Fibroblast of peridontal ligament (primary cell): ENCODE data around the gene EXOSC10.

ENCODE experiments used
- DNase-seq: peaks from one replicate; pipeline ENCODE4 v3.0.0-alpha.2; 2010; ENCODE audit errors: extremely low read depth

The EXOSC10 gene

DNA sequence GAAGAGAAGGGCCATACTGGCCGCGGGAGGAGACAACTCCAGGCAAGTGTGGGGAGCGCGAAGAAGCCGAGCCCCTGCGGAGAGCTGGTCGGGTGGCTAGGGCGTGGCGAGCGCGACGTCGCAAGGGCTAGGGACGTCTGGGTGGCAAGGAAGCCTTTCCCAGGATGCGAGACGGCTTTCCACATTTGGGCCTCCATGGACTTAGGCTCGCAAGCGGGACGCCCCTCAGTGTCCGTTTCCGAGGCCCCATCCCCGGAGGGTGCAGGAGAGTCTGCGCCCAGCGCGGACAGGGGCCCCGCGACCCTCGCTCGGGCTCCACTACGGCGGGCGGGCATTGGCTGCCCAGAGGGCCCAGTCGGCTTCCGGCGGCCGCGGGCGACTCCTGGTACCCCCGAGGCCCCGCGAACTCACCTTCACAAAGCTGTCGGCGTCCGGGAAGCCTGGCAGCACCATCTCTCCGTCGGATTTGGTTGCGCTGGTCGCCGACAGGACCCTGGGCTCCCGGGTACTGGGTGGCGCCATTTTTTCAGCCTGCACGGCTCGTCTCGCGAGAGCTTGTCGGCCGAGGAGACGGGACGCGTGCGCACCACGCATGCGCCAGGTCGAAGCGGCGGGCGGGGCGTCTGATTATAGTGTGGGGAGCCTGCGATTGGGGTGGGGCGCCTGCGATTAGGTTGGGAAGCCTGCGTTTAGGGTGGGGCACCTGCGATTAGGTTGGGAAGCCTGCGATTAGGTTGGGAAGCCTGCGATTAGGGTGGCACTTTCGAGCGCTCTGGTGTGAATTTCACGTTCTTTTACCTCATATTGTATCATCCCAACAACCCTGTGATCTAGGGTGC is at the start of gene EXOSC10:
EXOSC10 (minus strand) TSS at position 560 of the 839 bp plus-strand sequence; CDS start at position 522, 38 bp downstream.
- DNase-seq: peak; percentile 82

DNA sequence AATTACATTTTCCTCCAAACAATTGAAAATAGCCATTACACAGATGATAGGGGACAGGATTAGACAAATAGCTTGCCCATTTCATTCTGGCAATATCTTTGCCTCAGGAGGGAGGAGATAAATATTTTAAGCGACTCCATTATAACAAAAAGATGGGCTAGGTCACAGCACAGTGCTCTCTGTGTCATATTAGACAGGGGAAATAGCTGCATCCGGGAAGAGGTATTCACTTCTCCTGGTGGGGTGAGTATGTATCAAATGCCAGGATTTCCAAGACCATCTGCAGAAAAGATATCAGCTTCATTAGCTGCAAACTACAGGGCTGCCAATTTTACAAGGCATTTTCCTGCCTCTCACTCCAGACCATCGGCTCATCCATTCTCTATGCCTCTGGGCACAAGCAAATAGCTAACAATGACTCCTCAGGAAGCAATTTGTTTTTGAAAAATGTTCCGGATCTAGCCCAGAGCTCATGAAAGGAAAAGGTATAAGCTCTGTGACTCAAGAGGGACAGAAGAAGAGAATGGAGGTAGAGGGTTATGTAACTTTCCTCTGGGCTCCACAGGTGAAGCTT is 47.6 kb upstream of the EXOSC10 start:
- DNase-seq: no peak

DNA sequence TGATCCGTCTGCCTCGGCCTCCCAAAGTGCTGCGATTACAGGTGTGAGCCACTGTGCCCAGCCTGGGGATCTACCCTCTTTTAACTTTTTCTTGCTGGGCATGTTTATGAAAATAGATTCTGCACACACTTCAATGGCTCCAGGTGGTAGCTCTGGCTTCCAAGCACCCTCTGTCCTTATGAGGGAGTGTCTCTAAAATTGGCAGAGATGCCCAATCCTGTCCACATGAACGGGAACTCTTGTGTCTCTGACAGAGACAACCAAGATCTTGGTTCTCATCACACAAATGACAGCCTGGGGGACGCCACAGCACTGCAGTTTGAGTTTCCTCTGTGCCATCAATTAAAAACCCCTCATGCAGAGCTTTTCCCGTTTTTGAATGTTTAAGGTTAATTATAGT is 46.1 kb upstream of the EXOSC10 start:
- DNase-seq: no peak

DNA sequence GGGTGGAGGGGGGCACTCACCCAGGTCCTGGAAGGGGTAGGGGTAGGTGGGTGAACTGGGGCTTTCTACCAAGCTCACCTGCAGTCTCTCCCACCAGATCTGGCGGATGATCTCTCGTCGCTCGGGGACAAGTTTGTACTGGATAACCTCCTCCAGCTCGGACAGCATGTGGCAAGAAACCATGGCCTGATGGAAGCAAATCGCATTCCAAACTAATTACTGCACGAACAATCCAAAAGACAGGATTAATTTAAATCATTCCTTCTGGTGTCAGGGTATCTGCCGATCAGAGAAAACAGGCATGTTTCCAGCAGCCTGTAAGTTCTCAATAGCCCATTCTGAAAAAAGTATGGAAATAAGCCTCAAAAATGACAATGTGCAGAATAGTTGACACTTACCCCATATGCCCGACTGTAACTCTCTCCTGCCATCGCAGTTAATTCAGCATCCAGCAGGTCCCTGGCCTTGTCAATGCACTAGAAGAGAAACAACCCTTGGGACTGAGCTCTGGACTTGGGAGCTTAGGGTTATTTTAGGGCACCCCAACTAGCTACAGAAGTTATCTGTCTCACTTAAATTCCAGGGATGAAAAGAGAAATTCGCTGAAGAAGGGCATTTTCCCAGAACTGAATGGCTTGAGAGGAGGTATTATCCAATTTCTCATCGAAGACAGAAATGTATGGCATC is 45.0 kb upstream of the EXOSC10 start:
- DNase-seq: no peak

DNA sequence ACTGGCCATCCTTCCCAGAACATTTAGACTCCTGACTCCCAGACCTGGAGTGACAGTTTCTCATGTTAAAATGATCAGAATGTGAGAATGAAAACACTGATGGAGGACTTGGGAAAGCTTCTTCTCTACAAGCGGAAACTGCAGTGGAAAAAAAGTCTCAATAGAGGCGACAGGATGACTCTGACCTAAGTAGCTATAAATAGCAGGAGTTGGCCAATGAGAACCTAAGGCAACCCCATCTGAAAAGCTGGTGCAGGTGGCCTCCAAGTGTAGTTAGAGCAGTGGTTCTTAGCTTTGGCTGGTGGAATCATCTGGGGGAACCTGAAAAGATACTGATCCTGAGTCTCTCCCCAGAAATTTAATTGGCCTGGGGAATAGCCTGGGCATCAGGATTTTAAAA is 44.2 kb upstream of the EXOSC10 start:
- no peak for DNase-seq

DNA sequence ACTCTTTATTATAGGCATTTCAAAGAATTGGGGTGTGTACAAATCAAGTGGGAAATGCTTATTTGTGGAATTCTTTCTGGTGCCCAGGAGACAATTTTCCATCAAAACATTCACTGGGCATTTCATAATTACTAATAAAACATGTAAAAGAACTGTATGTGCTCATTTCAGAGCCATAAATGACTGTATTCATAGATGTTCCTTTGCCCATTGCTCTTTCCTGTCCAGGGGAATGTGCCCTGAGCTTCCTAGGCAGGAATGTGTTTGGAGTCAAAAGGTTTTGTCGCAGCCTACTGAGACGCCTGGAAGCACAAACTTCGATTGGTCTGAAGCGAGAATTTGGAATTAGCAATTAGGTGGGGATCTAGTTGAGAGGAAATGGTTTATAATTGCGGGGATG is 43.7 kb upstream of the EXOSC10 start:
- DNase-seq: no peak

DNA sequence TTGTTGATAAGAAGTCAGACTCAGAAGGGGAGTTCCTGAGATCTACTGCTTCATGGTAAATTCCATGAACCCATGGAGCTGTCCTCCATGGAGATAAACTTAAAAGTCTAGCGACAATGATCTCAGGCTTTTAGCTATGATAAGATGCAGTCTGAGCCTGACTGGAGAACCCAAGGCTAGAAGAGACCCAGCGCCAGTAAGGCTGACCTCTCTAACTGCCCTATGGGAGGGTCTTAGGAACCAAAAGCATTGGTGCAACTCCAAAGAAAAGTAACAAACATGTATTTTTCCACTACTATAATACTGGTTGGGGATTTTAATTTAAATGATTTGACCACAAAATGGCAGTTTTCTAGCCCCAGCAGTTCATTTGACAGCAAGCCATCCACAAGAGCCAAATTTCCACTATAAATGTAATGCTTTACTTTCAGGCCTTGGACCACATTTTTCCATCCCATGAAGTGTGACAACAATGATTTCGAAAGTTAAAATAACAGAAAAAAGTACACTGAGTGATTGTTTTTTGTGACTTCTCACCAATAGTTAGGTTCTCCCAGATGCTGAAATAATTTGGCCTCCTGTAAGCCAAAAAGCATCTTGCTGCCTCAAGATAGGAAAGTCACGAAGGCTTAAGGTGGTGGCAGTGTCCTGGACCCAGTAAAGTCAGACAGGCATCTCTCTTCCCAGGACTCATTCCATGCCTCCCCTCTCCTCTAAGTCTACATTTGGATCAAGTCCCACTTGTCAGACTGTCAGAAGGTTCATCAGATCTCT is 43.1 kb upstream of the EXOSC10 start:
- DNase-seq: no peak

DNA sequence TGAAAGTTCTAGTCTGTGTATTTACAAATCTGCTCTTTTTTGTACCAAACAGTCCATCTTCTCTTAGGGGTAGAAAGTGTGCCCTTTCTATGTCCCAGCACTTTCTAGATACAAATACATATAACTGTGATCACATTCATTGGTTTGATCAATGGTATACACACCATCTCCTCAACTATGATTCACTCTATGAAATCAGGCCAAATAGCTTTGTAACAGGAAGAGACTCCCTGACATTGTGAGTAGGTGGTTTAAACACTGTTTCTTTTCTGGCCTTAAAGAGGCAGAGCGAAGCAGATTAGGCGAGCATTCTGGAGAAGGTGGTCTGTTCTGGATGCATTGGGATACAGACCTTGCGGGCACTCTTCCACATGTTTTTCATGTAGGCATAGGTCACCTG is 39.3 kb upstream of the EXOSC10 start:
- peak; percentile 62 for DNase-seq

DNA sequence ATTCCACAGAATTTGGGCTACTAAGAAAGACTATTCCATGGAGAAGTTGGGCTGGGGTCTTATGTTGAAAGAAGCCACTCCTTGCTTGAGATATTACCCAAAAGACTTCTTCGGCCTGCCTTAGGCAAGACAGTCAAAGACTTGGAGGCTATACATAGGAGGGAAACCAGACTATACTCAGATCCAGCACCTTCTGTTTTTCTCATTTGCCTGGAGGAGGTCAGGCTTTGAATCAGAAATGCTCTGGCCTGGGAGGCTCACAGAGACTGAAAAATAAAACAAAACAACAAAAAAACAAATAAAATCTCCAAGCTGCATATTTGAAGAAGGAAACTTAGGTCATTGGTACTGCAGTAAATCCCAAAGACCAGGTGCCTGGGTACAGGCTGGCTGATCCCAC is 38.4 kb upstream of the EXOSC10 start:
- DNase-seq: no peak

DNA sequence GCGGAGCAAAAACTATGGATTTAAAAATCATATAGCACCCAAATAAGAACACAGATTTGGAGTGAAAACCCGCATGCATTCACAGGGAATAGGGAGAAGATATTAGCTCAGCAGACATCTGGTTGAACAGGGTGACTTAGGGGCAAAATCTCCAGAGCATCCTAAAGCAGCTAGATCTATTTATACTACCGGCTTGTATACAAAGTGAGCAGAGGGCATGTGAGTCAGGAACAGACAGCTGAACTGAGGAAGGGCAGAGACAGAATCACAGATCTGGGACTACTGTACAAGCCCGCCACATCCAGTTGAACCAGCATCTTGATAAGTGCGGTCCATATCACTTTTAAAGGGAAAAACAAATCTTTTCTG is 35.2 kb upstream of the EXOSC10 start:
- peak; percentile 33 for DNase-seq

DNA sequence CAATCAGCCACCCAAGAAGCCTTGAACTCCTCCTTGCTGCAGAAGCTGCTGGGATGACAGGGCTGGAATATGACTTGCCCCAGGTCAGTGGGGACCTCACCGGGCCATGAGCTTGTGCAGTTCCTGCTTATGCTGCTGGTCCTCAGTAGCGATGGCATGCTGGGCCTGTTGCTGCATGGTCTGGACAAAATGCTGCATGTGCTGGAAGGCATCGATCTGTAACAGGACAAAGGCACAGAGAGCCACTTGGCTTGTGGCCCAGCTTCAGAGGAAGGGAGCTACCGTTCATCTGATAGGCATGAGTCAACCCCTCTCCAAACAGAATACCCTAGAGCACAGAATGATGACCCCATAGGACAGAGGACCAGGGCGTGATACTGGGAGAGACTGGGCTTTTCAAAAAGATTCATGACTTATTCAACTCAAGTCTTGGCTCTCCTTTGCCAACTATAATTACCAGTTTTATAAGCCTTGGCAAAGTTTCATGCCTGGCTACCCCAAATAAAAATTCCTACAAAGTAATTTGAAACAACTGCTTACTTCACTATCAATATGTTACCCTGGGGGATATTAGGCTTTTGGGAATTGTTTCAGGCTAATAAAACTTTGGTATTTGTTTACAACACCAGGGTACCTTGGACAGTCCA is 34.7 kb upstream of the EXOSC10 start:
- peak; percentile 56 for DNase-seq

DNA sequence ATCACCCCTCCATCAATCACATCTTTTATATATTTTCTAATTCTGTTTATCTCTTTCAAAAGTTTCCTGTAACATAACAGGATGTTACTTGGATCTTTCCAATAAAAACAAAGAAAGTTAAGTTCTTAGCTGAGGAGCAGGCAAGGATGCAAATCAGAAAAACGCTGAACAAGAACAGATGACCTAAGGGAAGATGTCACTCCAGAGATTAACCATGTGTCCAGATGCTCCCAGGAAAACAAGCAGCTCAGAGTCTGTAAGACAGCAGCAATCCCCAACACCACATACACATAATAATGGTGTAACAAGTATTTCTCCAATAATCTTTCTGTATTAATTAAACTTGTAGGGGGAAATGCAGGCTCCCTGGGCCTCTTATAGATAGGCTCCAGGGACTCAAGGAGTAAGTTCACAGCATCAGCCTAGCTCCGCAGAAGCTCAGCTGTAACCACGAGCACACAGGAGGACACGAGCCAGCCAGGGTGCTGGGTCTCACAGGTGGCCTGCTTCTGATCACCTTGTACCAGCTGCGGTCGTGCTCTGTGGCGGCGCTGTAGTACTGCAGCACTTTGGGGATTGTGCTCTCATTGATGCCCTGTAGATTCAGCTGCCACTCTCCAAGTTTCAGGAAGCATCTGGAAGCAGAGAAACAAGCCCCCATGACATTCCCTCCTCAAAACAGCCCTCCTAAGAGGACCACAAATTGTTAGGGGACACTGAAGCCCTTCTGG is 33.1 kb upstream of the EXOSC10 start:
- no peak for DNase-seq

DNA sequence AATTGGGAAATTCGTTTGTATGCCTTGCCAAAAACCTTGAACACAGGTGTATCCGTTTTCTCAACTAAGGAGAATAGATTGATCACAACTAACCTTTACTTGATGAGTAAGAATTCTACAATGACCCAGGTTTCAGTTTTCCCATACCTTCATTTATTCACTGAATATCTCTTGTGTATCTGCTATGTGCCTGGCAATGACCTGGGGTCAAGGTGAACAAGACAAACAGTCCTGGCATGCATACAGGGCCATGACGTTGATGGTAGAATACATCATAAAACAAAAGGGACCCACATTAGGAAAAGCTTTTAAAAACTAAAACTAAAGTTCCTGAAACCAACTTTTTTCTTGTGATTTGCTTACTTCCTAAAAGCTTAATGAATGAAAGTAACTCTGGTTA is 32.1 kb upstream of the EXOSC10 start:
- no peak for DNase-seq

DNA sequence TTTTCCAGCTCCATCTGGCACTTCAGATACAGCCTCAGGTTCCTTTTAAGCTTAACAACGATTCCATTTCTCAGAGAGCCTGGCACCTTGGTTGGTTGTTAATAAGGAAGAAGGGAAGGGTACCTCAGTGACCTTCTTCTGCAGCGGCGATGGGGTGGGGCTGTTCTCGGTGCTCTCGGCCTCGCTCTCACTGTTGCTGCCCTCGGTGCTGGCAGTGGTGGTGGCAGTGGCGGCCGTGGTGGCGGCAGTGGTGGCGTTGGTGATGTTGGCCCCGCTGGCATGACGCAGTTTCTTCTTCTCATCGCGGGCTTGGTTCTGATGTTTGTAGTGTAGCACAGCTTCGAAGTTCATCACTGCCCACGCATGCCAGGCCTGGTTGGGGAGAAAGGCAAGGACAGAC is 30.7 kb upstream of the EXOSC10 start:
- DNase-seq: no peak

DNA sequence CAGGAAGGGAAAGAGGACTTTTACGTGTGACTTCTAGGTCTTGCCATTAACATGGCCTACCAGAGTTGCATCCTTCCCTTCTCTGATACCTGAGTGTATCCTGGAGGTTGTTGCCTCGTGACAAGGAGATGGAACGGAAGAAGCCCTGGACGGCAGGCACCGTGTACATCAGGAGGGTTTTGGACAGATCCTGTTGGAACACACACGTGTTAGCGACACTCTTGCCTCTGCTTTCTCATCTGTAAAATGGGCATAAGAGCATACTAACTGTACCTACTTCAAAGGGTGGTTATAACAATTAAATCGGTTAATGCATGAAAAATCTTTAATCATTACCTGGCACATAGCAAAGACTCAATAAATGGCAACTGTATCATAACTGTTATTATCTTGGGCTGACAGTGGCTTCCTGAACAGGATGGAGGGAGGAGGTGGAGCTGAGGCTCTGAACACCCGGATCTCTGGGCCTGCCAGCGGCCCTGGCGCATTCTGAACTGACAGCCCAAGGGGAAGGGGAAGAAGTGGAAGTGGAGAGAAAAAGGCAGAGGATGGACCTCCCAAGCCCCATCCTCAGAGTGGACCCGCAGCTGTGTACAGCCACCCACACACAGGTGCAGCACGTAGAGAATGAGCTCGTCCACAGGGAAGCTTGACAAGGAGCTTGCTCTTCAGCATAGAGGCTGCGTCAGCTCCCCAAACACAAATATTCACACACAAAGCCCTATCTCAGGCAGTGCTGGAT is 30.2 kb upstream of the EXOSC10 start:
- no peak for DNase-seq

DNA sequence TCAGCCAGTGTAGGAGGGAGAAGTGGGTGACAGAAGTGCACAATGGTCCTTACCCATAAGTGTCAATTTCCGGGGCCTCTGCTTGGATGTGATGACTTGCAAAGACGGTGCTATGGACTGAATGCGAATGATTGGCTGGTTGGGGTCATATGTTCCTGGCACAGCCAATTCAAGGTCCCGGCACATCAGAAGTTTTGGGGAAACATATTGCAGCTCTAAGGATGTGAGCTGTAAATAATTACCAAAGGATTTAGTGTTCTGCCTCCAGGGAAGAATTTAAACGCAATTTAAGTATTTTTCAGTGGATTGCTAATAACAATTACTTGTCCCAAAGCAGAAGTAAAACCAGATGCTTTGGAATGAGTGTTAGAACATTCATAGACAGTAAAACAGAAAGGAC is 26.9 kb upstream of the EXOSC10 start:
- DNase-seq: no peak

DNA sequence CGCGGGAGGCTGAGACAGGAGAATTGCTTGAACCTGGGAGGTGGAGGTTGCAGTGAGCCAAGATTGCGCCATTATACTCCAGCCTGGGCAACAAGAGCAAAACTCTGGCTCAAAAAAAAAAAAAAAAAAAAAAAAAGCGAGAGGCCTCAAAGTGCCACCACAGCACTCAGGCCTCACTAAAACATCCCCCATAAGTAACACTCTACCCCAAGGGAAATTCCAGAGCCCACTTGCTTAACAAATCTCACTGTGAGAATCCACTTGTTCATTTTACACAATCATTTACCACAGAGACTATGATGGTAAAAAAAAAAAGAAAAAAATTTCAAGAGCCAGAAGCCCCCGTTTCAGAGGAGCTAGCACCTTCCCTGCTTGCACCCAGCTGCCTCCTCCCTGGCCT is 26.3 kb upstream of the EXOSC10 start:
- DNase-seq: no peak

DNA sequence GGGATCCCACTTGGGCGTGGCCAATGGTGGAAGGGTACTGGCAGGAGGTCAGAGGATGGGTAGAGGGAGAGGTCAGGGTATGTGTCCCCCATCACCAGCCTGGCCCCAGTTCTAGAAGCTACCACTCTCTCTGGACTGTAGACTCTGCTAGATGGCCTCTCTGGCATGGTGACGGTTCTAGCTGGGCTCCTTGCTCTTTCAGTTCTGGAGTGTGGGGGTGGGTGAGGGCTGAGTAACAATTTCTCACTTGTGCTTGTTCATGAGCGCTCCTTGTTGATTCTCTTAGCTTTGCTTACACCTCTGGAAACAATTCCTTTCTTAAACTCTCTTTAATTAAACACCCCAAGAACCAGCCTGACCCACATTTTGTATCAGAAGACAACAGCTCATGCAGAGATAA is 25.3 kb upstream of the EXOSC10 start:
- DNase-seq: no peak

DNA sequence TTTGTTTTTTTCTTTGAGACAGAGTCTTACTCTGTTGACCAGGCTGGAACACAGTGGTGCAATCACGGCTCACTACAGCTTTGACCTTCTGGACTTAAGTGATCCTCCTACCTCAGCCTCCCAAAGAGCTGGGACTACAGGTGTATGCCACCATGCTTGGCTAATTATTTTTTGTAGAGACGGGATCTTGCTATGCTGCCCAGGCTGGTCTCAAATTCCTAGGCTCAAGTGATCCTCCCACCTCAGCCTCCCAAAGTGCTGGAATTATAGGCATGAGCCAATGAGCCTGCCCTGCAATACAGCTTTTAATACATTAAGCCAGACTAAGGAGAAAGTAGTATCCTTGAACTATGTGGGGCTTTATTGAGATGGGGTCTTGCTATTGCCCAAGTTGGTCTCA is 16.6 kb upstream of the EXOSC10 start:
- no peak for DNase-seq

DNA sequence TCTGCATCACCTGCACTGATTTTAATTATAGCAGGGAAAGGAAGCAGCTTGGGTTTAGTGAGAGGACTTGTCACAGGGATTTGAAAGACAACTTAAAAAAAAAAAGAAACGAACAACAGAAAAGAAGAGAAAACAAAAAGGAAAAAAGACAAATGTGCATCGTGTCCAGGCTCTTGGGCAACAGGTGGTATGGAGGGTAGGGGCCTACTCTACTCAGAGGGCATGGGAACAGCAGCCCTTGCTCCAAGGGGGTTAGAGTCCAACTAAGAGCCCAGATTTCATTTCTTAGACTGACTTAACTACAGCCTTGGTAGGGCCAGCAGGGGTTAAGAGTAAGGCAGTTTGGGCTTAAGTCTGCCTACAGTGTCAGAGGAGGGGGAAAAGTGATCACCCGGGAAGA is 15.3 kb upstream of the EXOSC10 start:
- DNase-seq: no peak
